ENCODE data around the gene SNX22.

DNA sequence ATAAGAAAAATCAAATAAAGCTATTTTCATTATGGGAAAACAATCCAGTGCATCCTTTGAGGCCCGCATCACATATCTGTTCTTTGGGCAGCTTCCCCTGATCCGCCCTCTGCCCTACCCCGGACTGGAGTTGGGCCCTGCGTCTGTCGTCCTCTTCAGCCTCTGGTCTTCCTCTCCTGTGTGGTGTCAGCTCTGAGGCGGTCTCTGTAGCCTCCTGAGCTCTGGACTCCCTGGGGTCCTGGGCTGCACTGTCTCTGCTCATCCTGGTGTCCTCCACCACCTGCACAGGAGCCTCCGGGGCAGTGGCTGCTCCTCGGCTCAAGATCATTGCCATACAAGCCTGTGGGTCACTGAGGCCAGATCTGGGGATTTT is 7.4 kb upstream of the SNX22 start:
- TF ChIP-seq, protein P1, sequence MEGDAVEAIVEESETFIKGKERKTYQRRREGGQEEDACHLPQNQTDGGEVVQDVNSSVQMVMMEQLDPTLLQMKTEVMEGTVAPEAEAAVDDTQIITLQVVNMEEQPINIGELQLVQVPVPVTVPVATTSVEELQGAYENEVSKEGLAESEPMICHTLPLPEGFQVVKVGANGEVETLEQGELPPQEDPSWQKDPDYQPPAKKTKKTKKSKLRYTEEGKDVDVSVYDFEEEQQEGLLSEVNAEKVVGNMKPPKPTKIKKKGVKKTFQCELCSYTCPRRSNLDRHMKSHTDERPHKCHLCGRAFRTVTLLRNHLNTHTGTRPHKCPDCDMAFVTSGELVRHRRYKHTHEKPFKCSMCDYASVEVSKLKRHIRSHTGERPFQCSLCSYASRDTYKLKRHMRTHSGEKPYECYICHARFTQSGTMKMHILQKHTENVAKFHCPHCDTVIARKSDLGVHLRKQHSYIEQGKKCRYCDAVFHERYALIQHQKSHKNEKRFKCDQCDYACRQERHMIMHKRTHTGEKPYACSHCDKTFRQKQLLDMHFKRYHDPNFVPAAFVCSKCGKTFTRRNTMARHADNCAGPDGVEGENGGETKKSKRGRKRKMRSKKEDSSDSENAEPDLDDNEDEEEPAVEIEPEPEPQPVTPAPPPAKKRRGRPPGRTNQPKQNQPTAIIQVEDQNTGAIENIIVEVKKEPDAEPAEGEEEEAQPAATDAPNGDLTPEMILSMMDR (IDR thresholded peaks at IDR 0.05; ENCODE audit: low read length): no peak
- no peak for TF ChIP-seq EZH2 (optimal IDR thresholded peaks at IDR 0.05; ENCODE audit: low read depth, low read length)
- TF ChIP-seq EZH2phosphoT487 (IDR thresholded peaks at IDR 0.05; ENCODE audit: low read length): no peak
